Cardiac fibroblast (primary cell): ENCODE results near the gene ARHGAP24.
"Not testable (repeated sequence)": the region's sequence is repeated elsewhere in the genome, so short reads cannot be mapped to it uniquely, and the experiment has no call there.

Source experiments
- DNase-seq, 2 donors: peaks; one replicate each; pipeline versions ENCODE4 v3.0.0 to v3.0.0-alpha.2; 2010; ENCODE audit warnings: low read depth in 2 of 2
- H3K4me3 ChIP-seq, 2 donors: replicated peaks in 1 of 2; 1 replicate in 1 of 2; 2 replicates in 1 of 2; pipeline ENCODE4 v1.5.1; 2011; ENCODE audit warnings: low read depth in 2 of 2, low read length in 2 of 2, mild to moderate bottlenecking in 2 of 2, moderate library complexity in 1 of 2
- TF ChIP-seq, protein P1 (sequence below): IDR thresholded peaks from one replicate; pipeline ENCODE4 v1.5.1; 2011; ENCODE audit warnings: low read depth, mild to moderate bottlenecking, low read length, inconsistent platforms

Gene ARHGAP24

DNA sequence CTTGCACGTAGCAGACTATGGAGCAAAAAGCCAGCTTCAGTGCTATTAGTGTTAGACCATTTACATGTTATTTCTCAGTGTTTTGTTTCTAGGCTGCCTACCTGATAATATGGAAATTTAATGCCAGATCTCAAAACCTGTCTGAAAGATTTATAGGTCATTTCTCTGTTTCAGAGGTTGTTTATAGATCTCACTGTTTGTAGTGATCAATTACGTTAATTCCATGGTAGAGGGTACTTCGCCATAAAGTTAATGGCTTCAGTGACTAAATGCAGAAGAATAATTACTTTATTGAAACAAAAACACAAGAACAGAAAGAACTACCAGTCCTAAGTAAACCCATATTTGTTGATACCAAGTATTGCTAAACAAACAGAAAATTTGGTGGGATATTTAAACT, 420.8 kb downstream of the ARHGAP24 start:
- TF ChIP-seq, protein P1, sequence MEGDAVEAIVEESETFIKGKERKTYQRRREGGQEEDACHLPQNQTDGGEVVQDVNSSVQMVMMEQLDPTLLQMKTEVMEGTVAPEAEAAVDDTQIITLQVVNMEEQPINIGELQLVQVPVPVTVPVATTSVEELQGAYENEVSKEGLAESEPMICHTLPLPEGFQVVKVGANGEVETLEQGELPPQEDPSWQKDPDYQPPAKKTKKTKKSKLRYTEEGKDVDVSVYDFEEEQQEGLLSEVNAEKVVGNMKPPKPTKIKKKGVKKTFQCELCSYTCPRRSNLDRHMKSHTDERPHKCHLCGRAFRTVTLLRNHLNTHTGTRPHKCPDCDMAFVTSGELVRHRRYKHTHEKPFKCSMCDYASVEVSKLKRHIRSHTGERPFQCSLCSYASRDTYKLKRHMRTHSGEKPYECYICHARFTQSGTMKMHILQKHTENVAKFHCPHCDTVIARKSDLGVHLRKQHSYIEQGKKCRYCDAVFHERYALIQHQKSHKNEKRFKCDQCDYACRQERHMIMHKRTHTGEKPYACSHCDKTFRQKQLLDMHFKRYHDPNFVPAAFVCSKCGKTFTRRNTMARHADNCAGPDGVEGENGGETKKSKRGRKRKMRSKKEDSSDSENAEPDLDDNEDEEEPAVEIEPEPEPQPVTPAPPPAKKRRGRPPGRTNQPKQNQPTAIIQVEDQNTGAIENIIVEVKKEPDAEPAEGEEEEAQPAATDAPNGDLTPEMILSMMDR, result no peak

DNA sequence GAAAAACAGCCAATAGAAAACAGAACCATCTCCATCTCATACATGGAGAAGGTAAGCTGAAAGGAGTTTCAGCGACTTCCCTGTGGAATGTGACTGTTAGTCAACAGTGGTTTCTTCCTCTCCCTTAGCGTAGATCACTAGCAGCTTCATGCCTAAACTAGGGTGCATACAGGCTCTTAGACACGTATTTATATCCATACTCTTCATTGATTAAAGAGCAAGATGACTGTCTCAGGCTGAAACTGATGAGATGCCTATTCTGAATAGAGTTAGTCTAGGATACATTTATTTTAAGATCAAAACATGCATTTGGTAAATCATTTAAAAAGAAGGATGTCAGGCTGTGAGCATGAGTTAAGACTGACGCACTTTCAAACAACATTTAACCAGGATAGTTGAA, 423.3 kb downstream of the ARHGAP24 start:
- TF ChIP-seq, protein P1, result no peak
- DNase-seq, result no peak
- H3K4me3 ChIP-seq, result no peak overlapping the region

More for the DNA sequence above, 420.8 kb downstream of the ARHGAP24 start:
- DNase-seq, result no peak
- no peak overlapping the region for H3K4me3 ChIP-seq

DNA sequence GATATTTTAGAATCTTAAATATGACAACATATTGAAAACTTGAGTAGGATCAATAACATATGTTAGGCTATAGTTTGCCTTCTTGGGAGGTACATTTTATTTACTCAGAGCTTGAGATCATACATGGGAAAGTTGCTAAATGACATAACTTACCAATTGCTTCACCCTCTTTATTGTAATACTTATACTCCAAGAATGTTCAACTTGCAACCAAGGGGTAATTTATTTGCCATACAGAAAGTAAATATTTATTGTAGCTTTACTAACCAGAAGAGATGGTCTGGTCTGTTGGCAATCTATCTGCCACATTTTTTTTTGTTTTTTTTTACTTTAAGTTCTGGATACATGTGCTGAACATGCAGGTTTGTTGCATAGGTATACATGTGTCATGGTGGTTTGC, 426.6 kb downstream of the ARHGAP24 start:
- DNase-seq, result peak; percentile 22 to 50
- TF ChIP-seq, protein P1, result no peak
- H3K4me3 ChIP-seq, result no peak overlapping the region

DNA sequence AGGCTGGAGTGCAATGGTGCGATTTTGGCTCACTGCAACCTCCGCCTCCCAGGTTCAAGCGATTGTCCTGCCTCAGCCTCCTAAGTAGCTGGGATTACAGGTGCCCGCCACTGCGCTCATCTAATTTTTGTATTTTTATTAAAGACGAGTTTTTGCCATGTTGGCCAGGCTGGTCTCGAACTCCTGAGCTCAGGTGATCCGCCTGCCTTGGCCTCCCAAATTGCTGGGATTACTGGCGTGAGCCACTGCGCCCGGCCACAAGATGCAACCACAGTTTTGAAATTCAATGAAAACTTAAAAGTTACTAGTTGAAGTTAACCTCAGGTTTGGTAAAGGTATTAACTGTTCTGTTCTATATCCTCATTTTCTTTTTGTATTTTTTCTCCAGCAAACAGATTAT, 427.7 kb downstream of the ARHGAP24 start:
- not testable (repeated sequence) for DNase-seq, H3K4me3 ChIP-seq

DNA sequence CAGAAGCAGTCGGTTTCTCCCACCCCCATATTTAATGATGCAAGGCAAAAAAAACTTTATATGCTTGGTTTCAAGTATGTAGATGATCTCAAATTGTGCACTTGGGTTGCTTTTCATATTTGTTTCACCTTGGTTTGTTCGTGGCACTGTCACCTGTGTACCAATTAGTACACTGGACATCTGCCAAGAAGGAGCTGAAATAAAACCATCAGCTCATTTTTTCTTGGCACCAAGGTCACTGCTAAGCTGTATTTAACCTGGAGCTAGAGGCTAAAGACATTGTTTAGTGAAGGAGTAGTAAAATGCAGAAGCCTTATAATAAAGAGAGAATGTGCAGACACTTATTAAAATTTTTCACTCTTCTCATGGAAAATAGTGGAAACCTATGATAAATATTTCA, 430.8 kb downstream of the ARHGAP24 start:
- TF ChIP-seq, protein P1, result no peak

DNA sequence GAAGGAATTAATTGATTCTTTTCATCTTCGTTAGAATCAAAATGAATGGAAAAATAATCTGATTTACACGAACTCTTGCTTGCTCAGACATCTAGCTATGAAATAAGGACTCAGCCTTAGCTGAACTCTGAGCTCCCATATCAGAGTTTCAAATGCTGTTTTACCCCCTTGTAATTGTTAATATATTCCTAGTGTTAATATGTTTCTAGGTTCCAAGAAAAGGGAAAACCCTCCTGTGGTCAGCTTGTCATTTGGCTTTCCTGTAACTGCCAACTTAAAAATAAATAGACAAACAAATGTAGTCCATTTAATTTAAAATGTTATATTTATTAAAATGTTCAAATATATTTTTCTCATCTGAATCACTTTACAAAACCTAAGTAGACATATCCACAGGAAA, 432.1 kb downstream of the ARHGAP24 start:
- TF ChIP-seq, protein P1, result no peak
- no peak overlapping the region for H3K4me3 ChIP-seq
- no peak for DNase-seq

More for the DNA sequence above, 430.8 kb downstream of the ARHGAP24 start:
- no peak for DNase-seq
- H3K4me3 ChIP-seq, result no peak overlapping the region

DNA sequence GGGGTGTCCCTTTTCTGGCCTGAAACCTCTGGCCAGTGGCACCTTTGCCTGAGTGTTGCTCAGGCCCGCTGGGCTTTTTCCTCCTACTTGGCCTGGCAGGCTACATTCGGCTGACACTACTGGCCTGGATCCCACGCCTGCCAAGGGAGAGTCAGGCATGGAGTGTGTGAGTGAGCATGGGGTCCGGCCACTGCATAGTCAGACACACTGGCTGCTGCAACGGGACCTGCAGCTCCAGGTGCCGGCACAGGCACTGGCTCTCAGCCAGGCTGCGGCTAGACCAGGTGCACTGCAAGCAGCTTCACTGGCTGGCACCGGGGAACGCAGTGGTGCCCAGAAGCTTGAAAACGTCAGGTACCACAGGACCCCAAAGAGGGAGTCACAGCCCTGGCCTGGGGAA, 434.9 kb downstream of the ARHGAP24 start:
- DNase-seq, result no peak
- H3K4me3 ChIP-seq, result no peak overlapping the region
- TF ChIP-seq, protein P1, result no peak
